Ishikawa (cell line): ENCODE data around the gene ZKSCAN2.

Source experiments
- CEBPB ChIP-seq: IDR thresholded peaks from 2 replicates; pipeline ENCODE4 v1.6.1; 2012
- EP300 ChIP-seq: IDR thresholded peaks from 2 replicates; pipeline ENCODE4 v1.6.1; 2012; ENCODE audit warnings: borderline replicate concordance
- RAD21 ChIP-seq: IDR thresholded peaks from 2 replicates; pipeline ENCODE4 v1.6.1; 2012; ENCODE audit warnings: low read depth
- TAF1 ChIP-seq: IDR thresholded peaks from 2 replicates; pipeline ENCODE4 v1.6.1; 2012; ENCODE audit warnings: low read depth, mild to moderate bottlenecking

DNA sequence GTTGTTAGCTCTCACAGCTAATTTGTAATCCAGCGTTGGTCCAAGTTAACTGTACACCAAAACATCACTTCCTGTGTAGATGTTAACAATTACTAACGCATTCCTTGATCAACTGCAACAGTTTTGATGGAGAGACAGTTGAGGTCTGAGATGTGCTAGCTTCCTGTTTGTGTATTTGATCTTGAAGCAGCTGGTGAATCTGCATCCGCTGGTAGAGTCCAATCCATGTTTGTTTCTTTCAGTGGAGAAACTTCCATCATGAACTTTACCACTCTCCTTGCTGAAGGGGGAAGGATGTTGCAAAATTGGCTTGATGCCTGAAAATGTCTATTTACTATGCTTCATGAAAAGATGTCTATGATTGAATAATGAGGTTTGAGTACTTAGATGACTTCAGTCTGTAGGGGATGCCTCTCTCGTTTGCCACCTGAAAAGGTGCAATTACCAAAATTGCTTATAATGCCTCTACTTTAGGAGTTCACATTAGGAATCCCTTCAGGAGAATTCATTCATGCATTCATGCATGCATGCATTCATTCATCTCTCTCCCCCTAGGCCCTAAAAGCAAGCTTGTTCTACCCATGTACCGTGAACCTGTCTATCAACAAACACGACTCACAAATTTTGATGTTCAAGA is 39.6 kb upstream of the ZKSCAN2 start:
- no peak for TF ChIP-seq RAD21
- no peak for TF ChIP-seq EP300
- TF ChIP-seq CEBPB = no peak
- TF ChIP-seq TAF1 = no peak
